Stimulated activated naive CD4-positive, alpha-beta T cell treated with Interleukin-2 at 50 U/mL for 16 hours (primary cell): ENCODE data around the gene AGMO.

Experiments used
- DNase-seq: peaks from one replicate; lab custom pipeline; 2025; lab: John Stamatoyannopoulos, UW

Gene AGMO

GRCh38 chr7:15218261-15218660 lies 343.6 kb downstream of the AGMO start:
- no peak for DNase-seq

- DNase-seq = no peak
Measured at GRCh38 chr7:15215616-15216015, 346.2 kb downstream of the AGMO start.

- no peak for DNase-seq
Measured at GRCh38 chr7:15214976-15215375, 346.8 kb downstream of the AGMO start.

- DNase-seq = no peak
Measured at GRCh38 chr7:15213093-15213492, 348.7 kb downstream of the AGMO start.

GRCh38 chr7:15209429-15209828 lies 352.4 kb downstream of the AGMO start:
- no peak for DNase-seq

GRCh38 chr7:15204421-15204820 lies 357.4 kb downstream of the AGMO start:
- no peak for DNase-seq

- no peak for DNase-seq
Measured at GRCh38 chr7:15199482-15199881, 362.3 kb downstream of the AGMO start.

- no peak for DNase-seq
Measured at GRCh38 chr7:15197042-15197977, 364.5 kb downstream of the AGMO start.

- DNase-seq = no peak
Measured at GRCh38 chr7:15178065-15178464, 383.8 kb downstream of the AGMO start.

- DNase-seq = no peak
Measured at GRCh38 chr7:15176089-15176488, 385.7 kb downstream of the AGMO start.

- DNase-seq = no peak
Measured at GRCh38 chr7:15175152-15175551, 386.7 kb downstream of the AGMO start.

GRCh38 chr7:15174485-15174884 lies 387.3 kb downstream of the AGMO start:
- DNase-seq = no peak

- DNase-seq = no peak
Measured at GRCh38 chr7:15168489-15168888, 393.3 kb downstream of the AGMO start.

GRCh38 chr7:15167912-15168311 lies 393.9 kb downstream of the AGMO start:
- DNase-seq = no peak

- DNase-seq = no peak
Measured at GRCh38 chr7:15166620-15167019, 395.2 kb downstream of the AGMO start.

- DNase-seq = no peak
Measured at GRCh38 chr7:15159261-15159660, 402.6 kb downstream of the AGMO start.

GRCh38 chr7:15158141-15158810 lies 403.5 kb downstream of the AGMO start:
- no peak for DNase-seq
